SK-N-SH (cell line): ENCODE data around the gene PPP6C.
"Not testable (repeated sequence)": the region's sequence is repeated elsewhere in the genome, so short reads cannot be mapped to it uniquely, and the experiment has no call there.

Experiments used
- CTCF ChIP-seq: fragments of 200-600 bp; sonication (generic); IDR thresholded peaks from 2 replicates; pipeline ENCODE4 v1.6.1; 2017; ENCODE audit warnings: antibody characterized with exemption, mild to moderate bottlenecking, moderate library complexity
- ELF1 ChIP-seq: IDR thresholded peaks from 2 replicates; pipeline ENCODE4 v1.4.0; 2012
- EP300 ChIP-seq, 2 experiments: IDR thresholded peaks; 2 replicates each; pipeline versions ENCODE4 v1.4.0 to v1.6.1; 2012; ENCODE audit warnings: borderline replicate concordance in 1 of 2, low read depth in 1 of 2, low read length in 1 of 2
- FOXJ3 ChIP-seq: sonication (generic); formaldehyde crosslinking; IDR thresholded peaks from 2 replicates; pipeline ENCODE4 v1.5.1; 2020; ENCODE audit warnings: mild to moderate bottlenecking, missing genetic modification reagents
- GABPA ChIP-seq: IDR thresholded peaks from 2 replicates; pipeline ENCODE4 v1.4.0; 2012; ENCODE audit warnings: low read depth, mild to moderate bottlenecking
- PBX3 ChIP-seq: IDR thresholded peaks from 2 replicates; pipeline ENCODE4; 2012
- POLR2AphosphoS5 ChIP-seq: IDR thresholded peaks from 2 replicates; pipeline ENCODE4 v1.6.1; 2012; ENCODE audit warnings: low read depth, low read length
- RCOR1 ChIP-seq: fragments of 150-350 bp; IDR thresholded peaks from 2 replicates; pipeline ENCODE4 v1.6.1; 2017; ENCODE audit warnings: antibody characterized with exemption, low read length
- REST ChIP-seq: IDR thresholded peaks from 2 replicates; pipeline ENCODE4 v1.6.1; 2012; ENCODE audit warnings: mild to moderate bottlenecking, low read depth, low read length, moderate library complexity
- RXRA ChIP-seq: IDR thresholded peaks from 2 replicates; pipeline ENCODE4 v1.4.0; 2012; ENCODE audit warnings: low read depth, mild to moderate bottlenecking, borderline replicate concordance
- SIN3A ChIP-seq: IDR thresholded peaks from 2 replicates; pipeline ENCODE4 v1.6.1; 2012; ENCODE audit warnings: low read depth, mild to moderate bottlenecking, low read length, moderate library complexity, borderline replicate concordance
- SMC3 ChIP-seq: IDR thresholded peaks from 2 replicates; pipeline ENCODE4 v1.6.1; 2012; ENCODE audit warnings: low read depth, low read length, improper control_type of control experiment
- TCF12 ChIP-seq: IDR thresholded peaks from 2 replicates; pipeline ENCODE4 v1.4.0; 2012
- TEAD4 ChIP-seq: IDR thresholded peaks from 2 replicates; pipeline ENCODE4 v1.4.0; 2012; ENCODE audit warnings: mild to moderate bottlenecking, borderline replicate concordance; ENCODE audit not compliant: insufficient read depth

GRCh38 chr9:125118696-125119095 is 70.9 kb downstream of the PPP6C start:
- TF ChIP-seq CTCF; PBX3; TEAD4; POLR2AphosphoS5; EP300 (IDR thresholded peaks at IDR 0.05; ENCODE audit: borderline replicate concordance in 1 of 2, low read depth in 1 of 2, low read length in 1 of 2); TCF12; REST; ELF1; RCOR1; RXRA; SMC3; FOXJ3 (CRISPR knock-in tag); GABPA; SIN3A: not testable (repeated sequence)
